Neutrophil (primary cell): ENCODE results near the gene PDE2A.

ENCODE experiments used
- H3K27ac ChIP-seq: fragments of 200-600 bp; sonication (generic); 2 replicates; pipeline ENCODE4 v1.5.1; 2016; ENCODE audit warnings: mild to moderate bottlenecking, moderate library complexity
- H3K27me3 ChIP-seq: fragments of 200-600 bp; sonication (generic); 2 replicates; pipeline ENCODE4 v1.6.0; 2016; ENCODE audit warnings: mild to moderate bottlenecking
- H3K36me3 ChIP-seq: fragments of 200-600 bp; sonication (generic); 2 replicates; pipeline ENCODE4 v1.5.1; 2017
- H3K4me1 ChIP-seq, 2 experiments: fragments of 200-600 bp in 1 of 2; sonication (generic) in 1 of 2; 1 replicate in 1 of 2; 2 replicates in 1 of 2; pipeline versions ENCODE4 v1.5.1 to v1.6.1; 2013 to 2016; ENCODE audit warnings: low read depth in 1 of 2, low read length in 1 of 2, mild to moderate bottlenecking in 1 of 2, moderate library complexity in 1 of 2; ENCODE audit not compliant: control insufficient read depth in 1 of 2, insufficient read depth in 1 of 2
- H3K4me3 ChIP-seq, 2 experiments: fragments of 200-600 bp in 1 of 2; sonication (generic) in 1 of 2; 1 replicate in 1 of 2; 2 replicates in 1 of 2; pipeline ENCODE4 v1.5.1; 2013 to 2016; ENCODE audit warnings: low read depth in 1 of 2, low read length in 1 of 2, mild to moderate bottlenecking in 1 of 2, moderate library complexity in 1 of 2
- H3K9me3 ChIP-seq: fragments of 200-600 bp; sonication (generic); 2 replicates; pipeline ENCODE4 v1.5.1; 2016
- CTCF ChIP-seq: fragments of 200-600 bp; sonication (generic); IDR thresholded peaks from 2 replicates; pipeline ENCODE4 v1.5.1; 2016; ENCODE audit warnings: antibody characterized with exemption

The PDE2A gene

GRCh38 chr11:72710278-72710677, 36.1 kb upstream of the PDE2A start:
- H3K9me3 ChIP-seq: no peaks in the 10 kb centered on the region
- peaks cover 0 to 11% of the 10 kb centered on the region in 2 experiments for H3K4me1 ChIP-seq
- H3K27me3 ChIP-seq: no peaks in the 10 kb centered on the region
- peaks cover 100% of the 10 kb centered on the region for H3K36me3 ChIP-seq
- TF ChIP-seq CTCF: no peak
- H3K4me3 ChIP-seq: no peak overlapping the region
- no peak overlapping the region for H3K27ac ChIP-seq

- no peaks in the 10 kb centered on the region for H3K27me3 ChIP-seq
- TF ChIP-seq CTCF: no peak
- no peak overlapping the region for H3K27ac ChIP-seq
Measured at GRCh38 chr11:72709478-72710238, 35.4 kb upstream of the PDE2A start.

GRCh38 chr11:72707032-72707431, 32.8 kb upstream of the PDE2A start:
- TF ChIP-seq CTCF: no peak
- no peaks in the 10 kb centered on the region for H3K4me1 ChIP-seq
- H3K27ac ChIP-seq: peak overlapping the region; percentile 23
- H3K36me3 ChIP-seq: peaks cover 100% of the 10 kb centered on the region
- H3K27me3 ChIP-seq: no peaks in the 10 kb centered on the region
- H3K9me3 ChIP-seq: no peaks in the 10 kb centered on the region
- H3K4me3 ChIP-seq: no peak overlapping the region

More at GRCh38 chr11:72709478-72710238, 35.4 kb upstream of the PDE2A start:
- Histone ChIP-seq H3K4me3 (no peak overlapping the region), H3K36me3 (peaks cover 100% of the 10 kb centered on the region), H3K9me3 (no peaks in the 10 kb centered on the region), H3K4me1 (peaks cover 0 to 6% of the 10 kb centered on the region in 2 experiments)

- Histone ChIP-seq H3K4me3 (no peak overlapping the region), H3K27me3 (no peaks in the 10 kb centered on the region), H3K9me3 (no peaks in the 10 kb centered on the region), H3K36me3 (peaks cover 100% of the 10 kb centered on the region), H3K4me1 (no peaks in the 10 kb centered on the region), H3K27ac (peak overlapping the region; percentile 23)
- TF ChIP-seq CTCF: no peak
Measured at GRCh38 chr11:72706579-72706978, 32.4 kb upstream of the PDE2A start.

GRCh38 chr11:72705442-72706365, 31.5 kb upstream of the PDE2A start:
- Histone ChIP-seq H3K27me3 (no peaks in the 10 kb centered on the region), H3K4me1 (no peaks in the 10 kb centered on the region), H3K4me3 (no peak overlapping the region), H3K36me3 (peaks cover 100% of the 10 kb centered on the region), H3K27ac (peak overlapping the region; percentile 23), H3K9me3 (no peaks in the 10 kb centered on the region)
- TF ChIP-seq CTCF: no peak
